OCI-LY1 (cell line): ENCODE results near the gene PDE8A.

Source experiments
- CTCF ChIP-seq: fragments of 200-600 bp; sonication (generic), shearing (Covaris generic); IDR thresholded peaks from 2 replicates; pipeline ENCODE4 v1.5.1; 2017; ENCODE audit warnings: mild to moderate bottlenecking, antibody characterized with exemption, low read length, moderate library complexity, mixed read lengths
- EZH2 ChIP-seq: fragments of 200-600 bp; sonication (generic), shearing (Covaris generic); IDR thresholded peaks from 2 replicates; pipeline ENCODE4 v1.8.0; 2017; ENCODE audit warnings: borderline replicate concordance, mixed run types, mild to moderate bottlenecking, antibody characterized with exemption, low read length, moderate library complexity, mixed read lengths

DNA sequence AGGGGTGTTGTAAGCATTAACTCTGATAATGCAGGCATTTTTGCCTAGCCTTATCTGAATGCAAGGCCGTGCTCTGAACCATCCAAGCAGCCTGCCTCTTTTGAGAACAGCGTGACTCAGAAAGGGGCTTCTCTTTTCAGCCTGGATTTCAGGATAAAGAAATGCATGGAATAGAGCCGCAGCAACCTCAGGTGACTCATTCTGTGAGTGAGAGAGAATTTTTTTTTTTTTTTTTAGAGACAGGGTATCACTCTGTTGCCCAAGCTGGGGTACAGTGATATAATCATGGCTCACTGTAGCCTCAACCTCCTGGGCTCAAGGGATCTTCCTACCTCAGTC, 20.6 kb upstream of the PDE8A start:
- TF ChIP-seq CTCF (no peak), EZH2 (no peak)
